Measurements from ENCODE around the gene MPLKIP. TPM values are rescaled to one million over a fixed set of nuclear protein-coding genes. Genes with fewer than 3 reads are reported as not detected.

The MPLKIP gene
- total and polyA plus RNA-seq, 3 donors from 2014 or later, result 29.6 to 61.3 (median 47.7) TPM

- H3K27ac ChIP-seq, result no peak overlapping the region
- H3K4me3 ChIP-seq, result no peak overlapping the region
- DNase-seq, result no peak
- no peaks in the 10 kb centered on the region for H3K27me3 ChIP-seq
- H3K9me3 ChIP-seq, result no peaks in the 10 kb centered on the region
- intact Hi-C loops (cut with DNase I; ENCODE audit: low total_unique reads), result no loop called here
- no peaks in the 10 kb centered on the region for H3K36me3 ChIP-seq (ENCODE audit: low read depth, missing control alignments)
- no peaks in the 10 kb centered on the region for H3K4me1 ChIP-seq
- TF ChIP-seq CTCF (IDR thresholded peaks at IDR 0.05) (no peak), POLR2A (IDR thresholded peaks at IDR 0.05) (no peak)
- 98 to 100% methylated on average over 2 to 3 of the region's 3 CpGs for WGBS, 2 donors
These were observed 32.9 kb upstream of the MPLKIP start for GRCh38 chr7:40167291-40167690.

GRCh38 chr7:40165216-40165615 lies 30.8 kb upstream of the MPLKIP start:
- Histone ChIP-seq H3K27ac (no peak overlapping the region), H3K27me3 (no peaks in the 10 kb centered on the region), H3K4me1 (no peaks in the 10 kb centered on the region), H3K4me3 (no peak overlapping the region), H3K36me3 (ENCODE audit: low read depth, missing control alignments) (no peaks in the 10 kb centered on the region), H3K9me3 (no peaks in the 10 kb centered on the region)
- intact Hi-C loops (cut with DNase I; ENCODE audit: low total_unique reads), result no loop called here
- TF ChIP-seq CTCF (IDR thresholded peaks at IDR 0.05) (no peak), POLR2A (IDR thresholded peaks at IDR 0.05) (no peak)
- WGBS, 2 donors, result 68 to 78% methylated on average over 1 of the region's 1 CpG
- DNase-seq, result no peak

GRCh38 chr7:40162516-40162915 lies 28.1 kb upstream of the MPLKIP start:
- 92 to 100% methylated on average over 2 of the region's 2 CpGs for WGBS, 2 donors
- TF ChIP-seq CTCF (IDR thresholded peaks at IDR 0.05) (no peak), POLR2A (IDR thresholded peaks at IDR 0.05) (no peak)
- intact Hi-C loops (cut with DNase I; ENCODE audit: low total_unique reads), result no loop called here

GRCh38 chr7:40156988-40157387 lies 22.6 kb upstream of the MPLKIP start:
- Histone ChIP-seq H3K27me3 (no peaks in the 10 kb centered on the region), H3K9me3 (no peaks in the 10 kb centered on the region), H3K4me1 (no peaks in the 10 kb centered on the region), H3K36me3 (ENCODE audit: low read depth, missing control alignments) (no peaks in the 10 kb centered on the region), H3K27ac (no peak overlapping the region), H3K4me3 (no peak overlapping the region)
- TF ChIP-seq POLR2A (IDR thresholded peaks at IDR 0.05) (no peak), CTCF (IDR thresholded peaks at IDR 0.05) (no peak)
- 83 to 88% methylated on average over 4 of the region's 4 CpGs for WGBS, 2 donors
- DNase-seq, result no peak
- intact Hi-C loops (cut with DNase I; ENCODE audit: low total_unique reads), result no loop called here

More at GRCh38 chr7:40162516-40162915, 28.1 kb upstream of the MPLKIP start:
- H3K9me3 ChIP-seq, result no peaks in the 10 kb centered on the region
- DNase-seq, result no peak
- H3K4me1 ChIP-seq, result no peaks in the 10 kb centered on the region
- no peak overlapping the region for H3K27ac ChIP-seq
- H3K36me3 ChIP-seq (ENCODE audit: low read depth, missing control alignments), result no peaks in the 10 kb centered on the region
- H3K4me3 ChIP-seq, result no peak overlapping the region
- no peaks in the 10 kb centered on the region for H3K27me3 ChIP-seq

GRCh38 chr7:40151504-40151903 lies 17.1 kb upstream of the MPLKIP start:
- H3K27ac ChIP-seq, result no peak overlapping the region
- no peaks in the 10 kb centered on the region for H3K36me3 ChIP-seq (ENCODE audit: low read depth, missing control alignments)
- no peaks in the 10 kb centered on the region for H3K27me3 ChIP-seq
- intact Hi-C loops (cut with DNase I; ENCODE audit: low total_unique reads), result no loop called here
- no peak for DNase-seq
- 67 to 100% methylated on average over 1 of the region's 1 CpG for WGBS, 2 donors
- H3K4me3 ChIP-seq, result no peak overlapping the region
- no peak for TF ChIP-seq CTCF (IDR thresholded peaks at IDR 0.05)
- no peak for TF ChIP-seq POLR2A (IDR thresholded peaks at IDR 0.05)
- H3K9me3 ChIP-seq, result no peaks in the 10 kb centered on the region
- no peaks in the 10 kb centered on the region for H3K4me1 ChIP-seq

All from testis (tissue), 3 donors.